IMR-90 (cell line): ENCODE measurements around the gene PLCB2. TPM values are rescaled to one million over a fixed set of nuclear protein-coding genes. Genes with fewer than 3 reads are reported as not detected.

Source experiments
- ATAC-seq: fragments of 200-7000 bp; cut with Tn5 transposase; 2 replicates; pipeline ENCODE4 v1.9.1; 2020; ENCODE audit warnings: low read depth, mild to moderate bottlenecking, moderate library complexity
- BruUV-seq: library from RNA; stranded (reverse); fragments of 400-500 nt; replicated peaks from 2 replicates; lab custom pipeline; 2021; lab: Mats Ljungman, UMichigan
- CTCF ChIA-PET: fragments of 300-600 bp; formaldehyde crosslinking; extraction: SDS; loops from one replicate; lab custom pipeline; 2021; ENCODE audit warnings: antibody characterized with exemption; lab: Yijun Ruan, JAX
- POLR2A ChIA-PET: fragments of 300-600 bp; sonication (Branson Sonifier 250); formaldehyde crosslinking; loops from one replicate; lab custom pipeline; 2022; ENCODE audit warnings: antibody characterized with exemption; ENCODE audit not compliant: unreplicated experiment; lab: Charles Lee
- DNase-seq: peaks from one replicate; pipeline ENCODE4 v3.0.0; 2013
- H2AFZ ChIP-seq: replicated peaks from 2 replicates; pipeline ENCODE3; 2013; ENCODE audit warnings: low read length, mild to moderate bottlenecking; ENCODE audit not compliant: poor library complexity
- H2AK5ac ChIP-seq: 2 replicates; pipeline ENCODE4 v1.6.1; 2013; ENCODE audit warnings: low read depth, low read length, inconsistent platforms
- H2AK9ac ChIP-seq: replicated peaks from 2 replicates; pipeline ENCODE3; 2013; ENCODE audit warnings: mild to moderate bottlenecking, low read depth, low read length, moderate library complexity; ENCODE audit not compliant: poor library complexity
- H2BK120ac ChIP-seq: 2 replicates; pipeline ENCODE4 v1.6.1; 2013; ENCODE audit warnings: low read depth, low read length, inconsistent platforms
- H2BK15ac ChIP-seq: 3 replicates; pipeline ENCODE4 v1.6.1; 2013; ENCODE audit warnings: low read depth, low read length, inconsistent platforms
- H2BK20ac ChIP-seq: 2 replicates; pipeline ENCODE4 v1.6.1; 2013; ENCODE audit warnings: low read depth, mild to moderate bottlenecking, inconsistent platforms, low read length, moderate library complexity
- H2BK5ac ChIP-seq: 2 replicates; pipeline ENCODE4 v1.6.1; 2013; ENCODE audit warnings: mild to moderate bottlenecking, low read depth, low read length, inconsistent platforms; ENCODE audit not compliant: poor library complexity, severe bottlenecking
- H3K14ac ChIP-seq: replicated peaks from 2 replicates; pipeline ENCODE4 v1.6.1; 2013; ENCODE audit warnings: low read depth, low read length, inconsistent platforms
- H3K18ac ChIP-seq: 2 replicates; pipeline ENCODE4 v1.6.1; 2013; ENCODE audit warnings: low read depth, low read length, control low read depth
- H3K23ac ChIP-seq: 2 replicates; pipeline ENCODE4 v1.6.1; 2013; ENCODE audit warnings: low read depth, low read length, inconsistent platforms
- H3K27ac ChIP-seq: 2 replicates; pipeline ENCODE4 v1.5.1; 2013; ENCODE audit warnings: mild to moderate bottlenecking, control low read depth, low read length; ENCODE audit not compliant: insufficient read depth
- H3K27me3 ChIP-seq: 2 replicates; pipeline ENCODE4 v1.6.1; 2013; ENCODE audit warnings: low read length; ENCODE audit not compliant: control insufficient read depth, insufficient read depth
- H3K36me3 ChIP-seq: 2 replicates; pipeline ENCODE4 v1.6.1; 2013; ENCODE audit warnings: low read length, mixed read lengths; ENCODE audit not compliant: control insufficient read depth, insufficient read depth
- H3K4ac ChIP-seq: 2 replicates; pipeline ENCODE4 v1.6.1; 2013; ENCODE audit warnings: low read depth, low read length, inconsistent platforms
- H3K4me1 ChIP-seq: 2 replicates; pipeline ENCODE4 v1.6.1; 2013; ENCODE audit warnings: low read length, mixed read lengths; ENCODE audit not compliant: control insufficient read depth, insufficient read depth
- H3K4me2 ChIP-seq: 2 replicates; pipeline ENCODE4 v1.6.1; 2013; ENCODE audit warnings: low read depth, mild to moderate bottlenecking, control low read depth, low read length, moderate library complexity
- H3K4me3 ChIP-seq: 2 replicates; pipeline ENCODE4 v1.5.1; 2013; ENCODE audit warnings: low read depth, mild to moderate bottlenecking, control low read depth, low read length, moderate library complexity; ENCODE audit not compliant: insufficient read depth
- H3K56ac ChIP-seq: 2 replicates; pipeline ENCODE4 v1.6.1; 2013; ENCODE audit warnings: low read length, inconsistent platforms; ENCODE audit not compliant: insufficient read depth; ENCODE audit errors: extremely low read depth
- H3K79me1 ChIP-seq, 2 experiments: 2 replicates each; pipeline ENCODE4 v1.6.1; 2013; ENCODE audit warnings: low read length in 2 of 2, inconsistent platforms in 1 of 2, low read depth in 1 of 2
- H3K9ac ChIP-seq: 2 replicates; pipeline ENCODE4 v1.6.1; 2013; ENCODE audit warnings: low read depth, low read length, control low read depth
- H3K9me1 ChIP-seq: 2 replicates; pipeline ENCODE4 v1.6.1; 2013; ENCODE audit warnings: low read length, inconsistent platforms; ENCODE audit not compliant: insufficient read depth
- H3K9me3 ChIP-seq: 2 replicates; pipeline ENCODE4 v1.6.1; 2013; ENCODE audit warnings: low read length; ENCODE audit not compliant: control insufficient read depth, insufficient read depth
- H4K20me1 ChIP-seq: 2 replicates; pipeline ENCODE4 v1.6.1; 2013; ENCODE audit warnings: low read length, inconsistent platforms; ENCODE audit not compliant: insufficient read depth
- H4K5ac ChIP-seq: 2 replicates; pipeline ENCODE4 v1.6.1; 2013; ENCODE audit warnings: mild to moderate bottlenecking, low read depth, low read length, control low read depth
- H4K8ac ChIP-seq, 2 experiments: 2 replicates each; pipeline ENCODE4 v1.6.1; 2013; ENCODE audit warnings: low read depth in 2 of 2, low read length in 2 of 2, control low read depth in 1 of 2, inconsistent platforms in 1 of 2
- H4K91ac ChIP-seq: 2 replicates; pipeline ENCODE4 v1.6.1; 2013; ENCODE audit warnings: low read depth, low read length, inconsistent platforms; ENCODE audit not compliant: insufficient read depth
- BHLHE40 ChIP-seq: fragments of 150-350 bp; IDR thresholded peaks from 2 replicates; pipeline ENCODE4 v1.6.1; 2016; ENCODE audit warnings: mild to moderate bottlenecking, low read depth, low read length
- CEBPB ChIP-seq: IDR thresholded peaks from 2 replicates; pipeline ENCODE4 v1.6.1; 2012; ENCODE audit warnings: low read depth, low read length, improper control_type of control experiment
- CHD1 ChIP-seq: IDR thresholded peaks from 2 replicates; pipeline ENCODE4 v1.6.1; 2012; ENCODE audit warnings: low read depth, low read length, improper control_type of control experiment
- CTCF ChIP-seq: conservative IDR thresholded peaks from 2 replicates; pipeline ENCODE4 v1.5.1; 2012; ENCODE audit warnings: mild to moderate bottlenecking, low read depth, low read length, improper control_type of control experiment
- FOS ChIP-seq: fragments of 150-350 bp; IDR thresholded peaks from 2 replicates; pipeline ENCODE4 v1.6.1; 2016; ENCODE audit warnings: low read depth, low read length
- MAZ ChIP-seq: IDR thresholded peaks from 2 replicates; pipeline ENCODE4 v1.6.1; 2012; ENCODE audit warnings: low read depth, mild to moderate bottlenecking, low read length, improper control_type of control experiment, moderate library complexity, borderline replicate concordance
- MXI1 ChIP-seq: IDR thresholded peaks from 2 replicates; pipeline ENCODE4 v1.6.1; 2012; ENCODE audit warnings: low read depth, mild to moderate bottlenecking, low read length, moderate library complexity, borderline replicate concordance
- NFE2L2 ChIP-seq: fragments of 150-350 bp; IDR thresholded peaks from 2 replicates; pipeline ENCODE4 v1.6.1; 2016; ENCODE audit warnings: low read depth, mild to moderate bottlenecking, low read length
- POLR2A ChIP-seq: IDR thresholded peaks from 2 replicates; pipeline ENCODE4 v1.6.1; 2012; ENCODE audit warnings: mild to moderate bottlenecking, low read depth, low read length
- RAD21 ChIP-seq: IDR thresholded peaks from 2 replicates; pipeline ENCODE4 v1.6.1; 2012; ENCODE audit warnings: low read length, improper control_type of control experiment
- RCOR1 ChIP-seq: IDR thresholded peaks from 2 replicates; pipeline ENCODE4 v1.6.1; 2012; ENCODE audit warnings: mild to moderate bottlenecking, low read length, improper control_type of control experiment; ENCODE audit not compliant: insufficient replicate concordance
- RFX5 ChIP-seq: IDR thresholded peaks from 2 replicates; pipeline ENCODE4 v1.8.0; 2012; ENCODE audit warnings: low read depth, mild to moderate bottlenecking, low read length, moderate library complexity
- SMC3 ChIP-seq: fragments of 150-350 bp; IDR thresholded peaks from 2 replicates; pipeline ENCODE4 v1.6.1; 2016; ENCODE audit warnings: low read depth, mild to moderate bottlenecking, antibody characterized with exemption, low read length, moderate library complexity
- WGBS, 2 experiments: methylation state at CpG; one replicate each; pipeline versions ENCODE4 v1.1.5 to v1.1.7; 2013; ENCODE audit warnings: missing lambda C conversion rate in 2 of 2; ENCODE audit not compliant: insufficient read length in 1 of 2; ENCODE audit errors: extremely low coverage in 2 of 2; 5-methylcytosine and 5-hydroxymethylcytosine counted together
- dilution Hi-C: fragments of 300-500 bp; cut with HindIII; formaldehyde crosslinking; loops from one replicate; pipeline ENCODE4 v1.14.3; 2018; ENCODE audit warnings: low sequenced_read_pairs; ENCODE audit not compliant: unreplicated experiment
- in situ Hi-C: fragments of 300-500 bp; cut with MboI; formaldehyde crosslinking; loops from 3 replicates; pipeline ENCODE4 v1.14.3; 2019; ENCODE audit warnings: low sequenced_read_pairs, inconsistent platforms, mixed read lengths
- intact Hi-C: fragments of 100-400 bp; cut with micrococcal nuclease; formaldehyde crosslinking; loops from 2 replicates; pipeline ENCODE4 v1.10.0; 2022
- polyA plus RNA-seq, 3 experiments: library from polyadenylated mRNA; depleted of rRNA; stranded (reverse); fragments of >200 nt; gene quantifications; 2 replicates each; pipeline ENCODE4 v1.2.3, GENCODE V29; 2012; ENCODE audit warnings: low replicate concordance in 1 of 3
- total RNA-seq: library from RNA; depleted of rRNA; stranded (reverse); fragments of >200 nt; gene quantifications from 2 replicates; pipeline ENCODE4 v1.2.3, GENCODE V29; 2012
- TF ChIP-seq, protein P1 (sequence below): fragments of 150-350 bp; IDR thresholded peaks from 2 replicates; pipeline ENCODE4 v1.6.1; 2017; ENCODE audit warnings: mild to moderate bottlenecking, antibody characterized with exemption, low read length, low read depth

Gene PLCB2
- total and polyA plus RNA-seq, 2 of the 4 experiments (the other 2 are of a cell fraction): 0.18 to 1.4 TPM

- TF ChIP-seq MXI1: no peak
Observed at GRCh38 chr15:40279437-40280141, 28.1 kb downstream of the PLCB2 start (continued).

- CTCF ChIA-PET: no interaction called here
- Histone ChIP-seq H2AK5ac (no peak overlapping the region), H2BK15ac (no peak overlapping the region), H4K91ac (no peak overlapping the region), H2BK120ac (no peak overlapping the region), H3K27ac (no peak overlapping the region), H4K8ac (no peak overlapping the region), H4K20me1 (no peaks in the 10 kb centered on the region), H2AFZ (no peak overlapping the region), H2BK20ac (no peak overlapping the region), H2BK5ac (no peak overlapping the region), H3K27me3 (peaks cover 53% of the 10 kb centered on the region), H3K9me1 (no peaks in the 10 kb centered on the region), H3K9me3 (no peaks in the 10 kb centered on the region), H3K79me1 (no peaks in the 10 kb centered on the region), H3K56ac (no peak overlapping the region), H4K5ac (no peak overlapping the region), H3K4me3 (no peak overlapping the region), H3K23ac (no peak overlapping the region), H3K18ac (no peak overlapping the region), H3K9ac (no peak overlapping the region), H3K4me2 (no peak overlapping the region), H3K36me3 (no peaks in the 10 kb centered on the region), H3K4me1 (peaks cover 4% of the 10 kb centered on the region), H3K14ac (no peak overlapping the region), H2AK9ac (no peak overlapping the region), H3K4ac (no peak overlapping the region)
- BruUV-seq: no TSS peak
- intact Hi-C loops (no loop called here), dilution Hi-C loops (no loop called here), in situ Hi-C loops (loop anchor here (5.0 kb wide), 1 partner anchor 149 kb away; no protein-coding TSS in a partner anchor)
- WGBS, 2 experiments: 83% methylated on average over 1 of the region's 10 CpGs; no CpG with 5 or more reads in 1 of the 2 experiments
- ATAC-seq (no peak), DNase-seq (no peak)
- POLR2A ChIA-PET: no interaction called here
- no peak for TF ChIP-seq POLR2A
- TF ChIP-seq MAZ: no peak
- TF ChIP-seq CTCF: no peak
- TF ChIP-seq FOS: no peak
- no peak for TF ChIP-seq SMC3
- no peak for TF ChIP-seq RFX5
- TF ChIP-seq CEBPB: no peak
- TF ChIP-seq BHLHE40: no peak
- no peak for TF ChIP-seq RCOR1
- TF ChIP-seq, protein P1, sequence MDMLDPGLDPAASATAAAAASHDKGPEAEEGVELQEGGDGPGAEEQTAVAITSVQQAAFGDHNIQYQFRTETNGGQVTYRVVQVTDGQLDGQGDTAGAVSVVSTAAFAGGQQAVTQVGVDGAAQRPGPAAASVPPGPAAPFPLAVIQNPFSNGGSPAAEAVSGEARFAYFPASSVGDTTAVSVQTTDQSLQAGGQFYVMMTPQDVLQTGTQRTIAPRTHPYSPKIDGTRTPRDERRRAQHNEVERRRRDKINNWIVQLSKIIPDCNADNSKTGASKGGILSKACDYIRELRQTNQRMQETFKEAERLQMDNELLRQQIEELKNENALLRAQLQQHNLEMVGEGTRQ: no peak
- no peak for TF ChIP-seq NFE2L2
- no peak for TF ChIP-seq RAD21
- no peak for TF ChIP-seq CHD1
Observed at GRCh38 chr15:40278026-40278425, 29.7 kb downstream of the PLCB2 start.
